CD4-positive, alpha-beta T cell treated with Interleukin-6 at 100 ng/mL for 8 hours (primary cell): ENCODE data around the gene PARL.

Experiments used
- DNase-seq: peaks from one replicate; pipeline ENCODE4 v3.0.0-alpha.2; 2020; ENCODE audit warnings: mixed read lengths, low spot score

PARL gene

DNA sequence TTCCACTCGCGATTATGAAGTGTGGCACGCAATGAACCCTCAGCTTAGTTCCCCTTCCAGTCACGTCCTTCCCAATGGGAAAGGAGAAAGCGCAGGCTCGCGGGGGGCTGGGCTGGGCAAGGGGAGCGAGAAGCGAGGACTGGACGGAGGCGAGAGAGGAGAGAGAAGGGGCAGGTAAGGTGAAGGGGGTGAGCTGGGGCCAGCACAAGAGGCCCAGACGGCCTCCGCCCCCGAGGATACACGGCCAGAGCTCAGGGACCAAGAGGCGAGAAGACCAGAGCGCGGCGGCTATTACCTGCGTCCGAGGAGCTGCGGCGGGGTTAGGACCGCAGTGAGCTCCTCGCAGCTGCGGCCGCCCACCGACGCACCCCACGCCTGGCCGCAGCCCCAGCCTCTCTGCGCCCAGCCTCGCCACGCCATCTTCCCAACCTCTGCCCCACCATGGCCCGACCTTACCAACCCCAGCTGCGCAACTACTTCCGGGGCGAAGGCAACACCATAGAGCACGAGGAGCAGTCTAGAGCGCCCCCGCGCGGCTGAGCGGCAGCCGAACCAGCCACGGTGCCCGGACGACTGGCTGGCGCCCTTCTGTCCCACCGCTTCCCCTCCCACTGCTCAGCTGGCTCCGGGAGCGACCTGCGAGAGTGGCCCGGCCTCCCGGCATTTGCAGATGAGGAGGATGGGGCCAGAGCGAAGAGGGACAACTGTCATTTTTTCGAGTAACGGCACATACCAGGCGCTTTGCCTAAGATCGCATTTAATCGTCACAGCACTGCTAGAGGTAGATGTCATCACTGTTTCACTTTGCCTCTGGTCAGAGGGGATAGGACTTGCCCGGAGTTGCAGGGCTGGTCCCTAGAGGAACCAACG is at the start of gene PARL:
TSS of gene PARL (minus strand) at position 454 of the 870 bp plus-strand sequence. CDS start at position 420, 34 bp downstream.
- DNase-seq: peak; percentile 95

DNA sequence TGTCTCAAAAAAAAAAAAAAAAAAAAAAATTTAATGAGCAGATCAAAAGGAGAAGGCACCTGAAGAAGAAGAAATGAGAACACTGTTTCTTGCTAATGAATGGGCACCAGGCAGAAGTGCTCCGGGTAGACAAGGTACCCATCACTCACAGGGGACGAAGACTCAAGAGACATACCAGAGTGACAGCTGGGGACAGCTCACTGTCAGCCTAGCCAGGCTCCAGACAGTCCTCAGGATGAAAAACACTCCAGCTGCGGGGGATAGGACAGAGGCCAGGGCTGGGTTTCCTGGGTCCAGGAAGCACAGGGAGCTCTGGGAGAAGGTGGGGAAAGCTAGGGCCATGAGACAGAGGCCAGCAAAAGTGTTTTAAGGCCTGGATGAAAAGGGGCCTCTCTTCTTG is 48.5 kb upstream of the PARL start:
- no peak for DNase-seq

- no peak for DNase-seq
Observed at GRCh38 chr3:183931881-183932280, 47.2 kb upstream of the PARL start.

- DNase-seq: no peak
Observed at GRCh38 chr3:183930086-183930485, 45.4 kb upstream of the PARL start.

DNA sequence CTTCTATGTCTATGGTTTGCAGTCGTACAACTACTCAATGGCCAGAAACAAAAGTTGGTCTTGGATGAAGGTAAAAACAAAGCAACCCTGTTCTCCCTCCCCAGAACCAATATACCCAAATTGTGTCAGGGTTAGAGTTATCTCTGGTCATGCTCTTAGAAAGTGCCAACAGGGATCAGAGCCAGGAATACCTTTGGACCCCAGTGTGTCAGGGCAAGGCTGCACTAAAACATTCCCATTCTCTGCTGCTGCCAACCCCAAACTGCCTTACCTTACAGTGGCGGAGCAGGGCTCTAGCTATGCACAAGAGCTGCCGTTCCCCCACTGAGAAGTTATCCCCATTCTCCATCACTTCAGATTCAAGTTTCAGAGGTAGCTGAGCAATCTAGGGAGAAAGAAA is 42.4 kb upstream of the PARL start:
- no peak for DNase-seq

DNA sequence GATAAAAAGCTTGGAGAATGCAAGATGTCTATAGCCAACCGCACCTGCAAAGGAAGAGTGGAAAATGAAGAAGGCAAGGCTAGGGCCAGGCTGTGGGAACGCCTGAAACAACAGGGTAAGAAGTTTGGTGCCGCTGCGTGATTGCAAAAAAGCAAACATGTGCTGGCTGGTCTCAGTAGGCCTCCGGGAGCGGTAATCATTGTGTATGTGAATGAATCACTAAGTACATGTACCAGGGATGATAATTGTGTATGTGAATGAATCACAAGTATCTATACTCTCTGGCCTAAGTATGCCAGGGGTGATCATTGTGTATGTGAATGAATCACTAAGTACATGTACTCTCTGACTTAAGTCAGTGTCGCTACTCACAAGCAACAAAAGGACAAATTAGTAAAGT is 40.3 kb upstream of the PARL start:
- DNase-seq: no peak

- no peak for DNase-seq
Observed at GRCh38 chr3:183924543-183924942, 39.9 kb upstream of the PARL start.

DNA sequence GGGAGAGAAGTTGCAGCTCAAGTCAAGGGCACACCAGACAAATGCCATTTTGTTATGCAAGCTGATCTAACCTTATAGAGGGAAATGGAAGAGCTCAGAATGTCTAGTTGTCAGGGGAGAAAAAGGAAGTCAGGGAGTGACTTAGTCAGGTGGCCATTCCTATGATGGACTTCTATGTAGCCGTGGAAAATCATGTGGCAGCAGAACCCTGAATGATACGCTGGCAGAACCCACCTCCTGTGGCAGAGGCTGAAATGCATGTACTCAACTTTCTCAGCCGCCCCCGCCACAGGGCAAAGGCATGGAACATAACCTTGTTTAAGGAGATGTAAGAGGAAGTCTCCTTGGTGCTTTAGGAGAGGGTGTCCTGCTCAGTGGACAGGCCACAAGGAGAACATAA is 37.7 kb upstream of the PARL start:
- DNase-seq: no peak

DNA sequence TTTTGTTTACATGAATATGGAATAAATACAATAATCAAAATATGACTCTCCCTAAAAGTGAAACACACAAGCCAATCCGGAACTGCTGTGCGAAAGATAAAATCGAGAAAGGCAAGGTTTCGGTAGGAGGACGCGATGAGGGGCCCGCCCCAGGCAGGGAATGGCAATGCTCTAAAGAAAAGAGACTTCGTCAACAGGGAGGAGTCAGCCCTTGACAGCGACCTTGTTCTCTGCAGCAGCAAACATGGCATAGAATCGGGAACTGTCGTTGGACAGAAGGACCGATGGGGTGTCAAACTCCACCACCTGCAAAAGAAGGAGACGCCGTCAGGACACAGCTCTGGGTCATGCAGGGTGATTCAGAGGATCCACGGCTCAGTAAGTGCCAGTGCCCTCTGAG is 36.4 kb upstream of the PARL start:
- DNase-seq: no peak

- no peak for DNase-seq
Observed at GRCh38 chr3:183920416-183920815, 35.7 kb upstream of the PARL start.

DNA sequence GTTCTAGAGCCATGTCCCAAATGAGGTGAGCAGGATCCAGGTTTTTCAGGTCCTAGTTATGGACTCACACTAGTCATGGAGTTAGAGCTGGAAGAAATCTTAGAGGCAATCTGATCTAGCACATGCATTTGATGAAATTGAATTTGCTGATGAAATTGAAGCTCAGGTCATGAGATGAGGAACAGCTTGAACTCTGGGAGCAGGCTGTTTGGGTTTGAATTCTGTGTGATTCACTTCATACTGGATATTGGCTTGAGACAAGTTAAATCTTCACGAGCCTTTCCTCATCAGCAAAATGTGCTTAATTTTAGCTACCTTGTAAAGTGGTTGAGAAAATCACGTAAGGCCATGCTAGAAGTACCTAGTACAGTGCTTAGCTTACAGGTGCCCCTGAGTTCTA is 33.5 kb upstream of the PARL start:
- no peak for DNase-seq

DNA sequence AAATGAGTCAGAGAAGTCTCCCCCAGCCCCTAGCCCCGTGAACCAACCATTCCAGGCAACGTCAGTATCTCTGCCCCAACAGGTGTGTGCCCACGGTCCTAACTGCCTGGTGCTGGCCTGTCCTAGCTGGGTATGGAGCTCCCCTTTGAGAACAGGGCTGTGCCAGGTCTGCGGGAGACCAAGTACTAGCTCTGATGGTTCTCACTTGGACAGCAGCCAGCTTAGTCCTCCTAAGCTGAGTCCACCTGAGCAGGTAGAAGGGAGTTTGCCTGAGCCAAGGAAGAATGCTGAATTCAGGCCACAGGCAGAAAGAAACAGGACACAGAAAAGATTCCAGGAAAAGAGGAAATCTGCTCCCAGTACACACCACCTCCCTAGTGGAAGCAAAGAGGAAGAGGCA is 33.1 kb upstream of the PARL start:
- DNase-seq: no peak

DNA sequence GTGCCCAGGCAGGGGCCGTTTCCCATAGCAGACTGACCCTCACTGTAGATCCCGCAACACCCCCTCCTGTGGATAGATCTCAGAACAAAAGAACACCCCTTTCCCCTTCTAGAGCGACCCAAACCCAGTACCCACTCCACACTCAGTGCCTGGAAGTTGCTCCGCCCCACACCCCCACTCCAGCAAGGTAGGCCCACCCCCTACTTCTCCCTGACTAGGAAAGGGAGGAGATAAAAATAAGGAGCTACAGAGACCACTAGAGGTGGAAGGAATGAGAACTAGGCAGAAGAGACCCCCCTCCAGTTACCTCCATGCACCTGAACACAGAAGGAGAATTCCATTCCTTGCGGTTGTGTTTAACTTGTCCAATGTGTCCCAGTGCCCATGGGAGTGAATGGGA is 30.2 kb upstream of the PARL start:
- no peak for DNase-seq

DNA sequence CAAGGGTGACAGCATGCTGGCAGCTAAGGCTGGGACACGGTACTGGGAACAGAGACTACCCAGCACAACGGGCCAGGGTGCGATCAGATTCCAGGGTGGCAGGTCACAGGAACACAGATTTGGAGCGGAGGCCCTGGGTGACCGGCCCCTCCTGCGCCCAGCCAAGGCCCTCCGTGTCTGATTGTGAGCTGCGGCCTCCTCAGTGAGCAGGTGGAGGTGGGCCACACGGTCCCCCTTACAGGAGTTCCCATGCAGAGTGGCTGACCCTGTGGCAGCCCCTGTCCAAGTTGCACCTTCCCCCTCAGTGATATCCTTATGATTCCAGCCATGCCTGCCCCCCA is 28.9 kb upstream of the PARL start:
- DNase-seq: no peak

GRCh38 chr3:183912895-183913579 is 28.4 kb upstream of the PARL start:
- DNase-seq: no peak

DNA sequence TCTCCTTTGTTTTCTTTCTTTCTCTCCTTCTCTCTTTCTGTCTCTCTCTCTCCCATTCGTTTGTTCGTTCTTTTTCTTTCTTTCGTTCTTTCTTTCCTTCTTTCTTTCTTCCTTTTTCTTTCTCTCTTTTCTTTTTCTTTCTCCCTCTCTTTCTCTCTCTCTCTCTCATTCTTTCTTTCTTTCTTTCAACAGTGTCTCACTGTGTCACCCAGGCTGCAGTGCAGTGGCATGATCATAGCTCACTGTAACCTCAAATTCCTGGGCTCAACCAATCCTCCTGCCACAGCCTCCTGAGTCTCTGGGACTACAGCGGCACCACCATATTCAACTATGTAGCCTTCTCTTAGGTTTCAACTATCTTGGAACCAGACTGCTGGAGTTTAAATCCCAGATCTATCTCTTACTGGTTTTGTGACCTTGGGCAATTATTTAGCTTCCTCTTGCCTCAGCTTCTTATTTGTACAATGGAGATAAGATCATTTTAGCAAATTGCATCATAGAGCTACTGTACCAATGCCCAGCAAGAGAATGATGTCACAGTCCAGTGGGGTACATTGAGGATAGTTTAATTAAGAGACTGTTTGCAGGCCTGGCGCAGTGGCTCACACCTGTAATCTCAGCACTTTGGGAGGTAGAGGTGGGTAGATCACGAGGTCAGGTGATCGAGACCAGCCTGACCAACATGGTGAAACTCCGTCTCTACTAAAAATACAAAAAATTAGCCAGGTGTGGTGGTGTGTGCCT is 27.3 kb upstream of the PARL start:
- DNase-seq: no peak

DNA sequence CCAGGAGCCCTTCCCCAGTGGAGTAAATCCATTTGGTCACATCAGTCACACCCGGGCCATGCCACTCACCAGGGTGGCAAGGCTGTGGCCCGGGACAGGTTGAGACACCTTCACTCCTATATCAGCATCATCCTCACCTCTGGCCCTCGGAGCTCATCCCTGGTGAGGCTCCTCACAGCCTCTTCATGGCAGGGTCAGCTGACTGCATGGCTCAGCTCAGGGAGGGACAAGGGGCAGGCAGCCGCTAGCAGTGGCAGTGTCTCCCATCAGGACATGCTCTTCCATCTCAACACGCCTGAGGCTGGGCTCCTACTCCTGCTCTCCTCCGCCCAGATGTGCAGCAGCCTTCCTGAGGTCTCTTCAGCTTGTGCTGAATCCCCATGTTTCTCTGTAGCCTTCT is 26.4 kb upstream of the PARL start:
- no peak for DNase-seq

DNA sequence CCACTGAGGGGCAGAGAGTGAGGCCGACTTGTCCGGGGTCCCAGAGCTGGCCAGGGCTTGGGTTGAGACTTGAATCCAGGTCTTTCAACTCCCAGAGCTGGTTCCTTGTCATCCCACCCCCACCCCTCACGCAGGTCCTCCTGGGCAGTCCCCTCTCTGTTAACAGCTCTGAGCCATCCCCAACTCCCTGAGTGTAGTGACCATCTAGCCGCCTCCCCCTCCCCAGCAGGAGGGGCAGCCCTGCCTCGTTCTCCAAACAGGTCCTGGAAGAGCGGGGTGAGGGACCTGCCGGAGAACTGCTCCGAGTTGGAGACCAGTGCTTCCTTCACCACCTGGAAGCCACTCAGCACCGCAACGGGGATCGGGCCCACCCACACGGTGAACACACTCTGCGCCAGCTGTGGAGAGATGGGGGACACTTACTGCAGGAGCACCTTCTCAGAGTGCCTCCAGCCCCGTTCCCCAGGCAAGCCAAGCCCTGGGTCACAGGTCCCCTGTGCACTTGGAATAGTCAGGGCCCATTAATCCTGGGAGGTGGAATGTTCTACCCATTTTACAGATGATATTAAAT is 24.4 kb upstream of the PARL start:
- DNase-seq: no peak

DNA sequence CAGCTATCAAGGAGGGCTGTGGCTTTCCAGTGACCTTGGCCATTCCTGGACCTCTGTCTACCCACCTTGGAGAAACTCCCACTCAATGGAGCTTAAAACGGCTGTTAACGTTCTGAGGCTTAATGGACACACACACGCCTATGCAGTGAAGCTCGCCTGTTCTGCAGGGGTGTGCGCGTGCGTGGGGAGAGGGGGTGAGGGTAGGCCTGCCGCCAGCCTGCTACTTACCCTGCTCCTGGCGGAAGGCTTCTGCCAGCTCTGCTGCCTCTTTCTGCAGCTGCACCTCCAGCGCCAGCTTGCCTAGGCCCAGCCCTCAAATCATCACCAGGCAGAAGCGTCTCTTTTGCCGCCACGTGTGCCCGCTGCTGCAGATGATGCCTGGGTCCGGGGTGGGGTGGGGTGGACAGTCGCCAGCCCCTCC is 23.2 kb upstream of the PARL start:
- no peak for DNase-seq

GRCh38 chr3:183907176-183907575 is 22.5 kb upstream of the PARL start:
- DNase-seq: no peak

DNA sequence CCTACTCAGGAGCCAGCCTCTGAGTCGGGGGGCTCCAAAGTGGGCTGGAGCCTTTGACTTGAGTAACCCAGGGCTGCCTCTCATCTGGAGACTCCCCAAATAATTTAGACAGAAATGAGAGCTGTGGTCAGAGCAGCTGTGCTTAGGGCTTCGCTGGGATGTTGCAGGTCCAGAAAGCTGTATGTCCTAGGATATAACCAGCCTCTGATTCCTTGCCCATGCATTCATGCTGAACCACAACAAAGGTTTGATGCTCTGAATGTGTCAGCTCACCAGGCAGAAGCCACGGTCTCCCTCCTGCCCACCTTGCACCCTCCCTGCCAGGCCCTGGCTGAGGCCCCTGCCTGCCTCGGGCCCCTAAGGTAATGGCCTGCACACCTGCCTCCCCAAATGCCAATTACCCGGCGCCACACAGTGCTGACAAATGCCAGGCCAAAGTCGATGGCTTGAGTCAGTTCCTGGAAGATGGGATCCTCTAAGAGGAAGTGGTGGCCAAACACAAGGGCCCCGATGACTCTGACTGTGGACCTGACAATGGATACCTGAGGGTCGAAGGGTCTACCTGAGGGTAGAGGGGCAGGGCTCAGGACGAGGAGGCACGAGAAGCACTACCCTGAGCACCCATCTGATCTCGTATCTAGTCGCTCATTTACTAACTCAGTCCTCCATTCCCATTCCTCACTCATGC is 21.7 kb upstream of the PARL start:
- DNase-seq: no peak
